ENCODE results near the gene POLG.

GRCh38 chr15:89361451-89362202 is 27.0 kb upstream of the POLG start:
- TF ChIP-seq, protein P1, sequence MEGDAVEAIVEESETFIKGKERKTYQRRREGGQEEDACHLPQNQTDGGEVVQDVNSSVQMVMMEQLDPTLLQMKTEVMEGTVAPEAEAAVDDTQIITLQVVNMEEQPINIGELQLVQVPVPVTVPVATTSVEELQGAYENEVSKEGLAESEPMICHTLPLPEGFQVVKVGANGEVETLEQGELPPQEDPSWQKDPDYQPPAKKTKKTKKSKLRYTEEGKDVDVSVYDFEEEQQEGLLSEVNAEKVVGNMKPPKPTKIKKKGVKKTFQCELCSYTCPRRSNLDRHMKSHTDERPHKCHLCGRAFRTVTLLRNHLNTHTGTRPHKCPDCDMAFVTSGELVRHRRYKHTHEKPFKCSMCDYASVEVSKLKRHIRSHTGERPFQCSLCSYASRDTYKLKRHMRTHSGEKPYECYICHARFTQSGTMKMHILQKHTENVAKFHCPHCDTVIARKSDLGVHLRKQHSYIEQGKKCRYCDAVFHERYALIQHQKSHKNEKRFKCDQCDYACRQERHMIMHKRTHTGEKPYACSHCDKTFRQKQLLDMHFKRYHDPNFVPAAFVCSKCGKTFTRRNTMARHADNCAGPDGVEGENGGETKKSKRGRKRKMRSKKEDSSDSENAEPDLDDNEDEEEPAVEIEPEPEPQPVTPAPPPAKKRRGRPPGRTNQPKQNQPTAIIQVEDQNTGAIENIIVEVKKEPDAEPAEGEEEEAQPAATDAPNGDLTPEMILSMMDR (optimal IDR thresholded peaks at IDR 0.05 in 1 of 3, IDR thresholded peaks at IDR 0.05 in 1 of 3, conservative IDR thresholded peaks at IDR 0.05 in 1 of 3; ENCODE audit: extremely low read depth in 1 of 3, insufficient read depth in 2 of 3, low read length in 3 of 3) = no peak
- TF ChIP-seq EZH2 (IDR thresholded peaks at IDR 0.05; ENCODE audit: low read length) = peak; percentile 18
